ENCODE data around the gene SDR42E1. TPM values are rescaled to one million over a fixed set of nuclear protein-coding genes. Genes with fewer than 3 reads are reported as not detected.

SDR42E1 gene
- total RNA-seq, 1 donor from 2014 or later = 7.5 TPM

- CTCF ChIA-PET = no interaction called here
- Mint-ChIP-seq H3K27ac (no peak overlapping the region), H3K9me3 (peaks cover 12% of the 10 kb centered on the region), H3K4me3 (no peak overlapping the region), H3K27me3 (no peaks in the 10 kb centered on the region), H3K36me3 (ENCODE audit: low read depth) (peaks cover 97% of the 10 kb centered on the region), H3K4me1 (no peaks in the 10 kb centered on the region)
- ATAC-seq (ENCODE audit: low read depth) (no peak), DNase-seq (no peak)
- TF ChIP-seq CTCF (IDR thresholded peaks at IDR 0.05) = no peak
- POLR2A ChIA-PET = no interaction called here
- intact Hi-C loops (cut with micrococcal nuclease) = no loop called here
Observed at GRCh38 chr16:81945665-81946064, 65.6 kb downstream of the SDR42E1 start.

- Mint-ChIP-seq H3K4me3 (no peak overlapping the region), H3K4me1 (no peaks in the 10 kb centered on the region), H3K27me3 (no peaks in the 10 kb centered on the region), H3K27ac (no peak overlapping the region), H3K36me3 (ENCODE audit: low read depth) (peaks cover 98% of the 10 kb centered on the region), H3K9me3 (no peaks in the 10 kb centered on the region)
- DNase-seq = no peak
- no peak for TF ChIP-seq CTCF (IDR thresholded peaks at IDR 0.05)
- no peak for ATAC-seq (ENCODE audit: low read depth)
- POLR2A ChIA-PET = no interaction called here
- intact Hi-C loops (cut with micrococcal nuclease) = no loop called here
- CTCF ChIA-PET = no interaction called here
Observed at GRCh38 chr16:81942007-81942601, 69.2 kb downstream of the SDR42E1 start.

GRCh38 chr16:81940781-81941560, 70.3 kb downstream of the SDR42E1 start:
- intact Hi-C loops (cut with micrococcal nuclease) = loop anchor here (2.0 kb wide), 1 partner anchor 290 kb away; no protein-coding TSS in a partner anchor
- POLR2A ChIA-PET = no interaction called here
- TF ChIP-seq CTCF (IDR thresholded peaks at IDR 0.05) = no peak
- CTCF ChIA-PET = interaction anchor here (0.6 kb wide), 1 partner anchor 191 kb away, joined by 3 read pairs; no protein-coding TSS in a partner anchor
- DNase-seq (no peak), ATAC-seq (ENCODE audit: low read depth) (no peak)
- Mint-ChIP-seq H3K36me3 (ENCODE audit: low read depth) (peaks cover 98% of the 10 kb centered on the region), H3K4me1 (no peaks in the 10 kb centered on the region), H3K27me3 (no peaks in the 10 kb centered on the region), H3K4me3 (no peak overlapping the region), H3K9me3 (no peaks in the 10 kb centered on the region), H3K27ac (no peak overlapping the region)

GRCh38 chr16:81939164-81940056, 71.9 kb downstream of the SDR42E1 start:
- POLR2A ChIA-PET = no interaction called here
- H3K27me3 Mint-ChIP-seq = no peaks in the 10 kb centered on the region

More at GRCh38 chr16:81939164-81940056, 71.9 kb downstream of the SDR42E1 start:
- no peak for TF ChIP-seq CTCF (IDR thresholded peaks at IDR 0.05)
- intact Hi-C loops (cut with micrococcal nuclease) = loop anchor here (2.0 kb wide), 1 partner anchor 291 kb away; no protein-coding TSS in a partner anchor
- no peaks in the 10 kb centered on the region for H3K9me3 Mint-ChIP-seq
- H3K4me3 Mint-ChIP-seq = no peak overlapping the region
- no peak for ATAC-seq (ENCODE audit: low read depth)
- DNase-seq = no peak
- H3K27ac Mint-ChIP-seq = no peak overlapping the region
- peaks cover 4% of the 10 kb centered on the region for H3K4me1 Mint-ChIP-seq
- H3K36me3 Mint-ChIP-seq (ENCODE audit: low read depth) = peaks cover 99% of the 10 kb centered on the region
- CTCF ChIA-PET = interaction anchor here (1.0 kb wide), 1 partner anchor 291 kb away, joined by 4 read pairs; no protein-coding TSS in a partner anchor

Other genes with a start within 250 kb of the SDR42E1 start
- gene PLCG2, start 232.2 kb downstream of the SDR42E1 start, total RNA-seq = 449 and 525 TPM in 2 replicates
- gene HSD17B2, start 23.8 kb upstream of the SDR42E1 start, total RNA-seq = not detected in 2 replicates
- gene MPHOSPH6, start 158.8 kb upstream of the SDR42E1 start, total RNA-seq = 22.2 and 31.6 TPM in 2 replicates

Data from activated B cell treated with CpG ODN at 0.5 μM for 24 hours (primary cell).